GM12865 (cell line): ENCODE results near the gene HORMAD1.
"Not testable (repeated sequence)": the region's sequence is repeated elsewhere in the genome, so short reads cannot be mapped to it uniquely, and the experiment has no call there.

Experiments used
- DNase-seq: peaks from one replicate; pipeline ENCODE4 v3.0.0; 2010; ENCODE audit warnings: low read depth
- H3K4me3 ChIP-seq: 2 replicates; pipeline ENCODE4 v1.5.1; 2011; ENCODE audit warnings: mild to moderate bottlenecking, low read depth, low read length, control low read depth
- TF ChIP-seq, protein P1 (sequence below): IDR thresholded peaks from 2 replicates; pipeline ENCODE4 v1.5.1; 2011; ENCODE audit warnings: low read length, control low read depth, low read depth, inconsistent platforms; ENCODE audit not compliant: insufficient read depth; ENCODE audit errors: missing control alignments

HORMAD1 gene, protein sequence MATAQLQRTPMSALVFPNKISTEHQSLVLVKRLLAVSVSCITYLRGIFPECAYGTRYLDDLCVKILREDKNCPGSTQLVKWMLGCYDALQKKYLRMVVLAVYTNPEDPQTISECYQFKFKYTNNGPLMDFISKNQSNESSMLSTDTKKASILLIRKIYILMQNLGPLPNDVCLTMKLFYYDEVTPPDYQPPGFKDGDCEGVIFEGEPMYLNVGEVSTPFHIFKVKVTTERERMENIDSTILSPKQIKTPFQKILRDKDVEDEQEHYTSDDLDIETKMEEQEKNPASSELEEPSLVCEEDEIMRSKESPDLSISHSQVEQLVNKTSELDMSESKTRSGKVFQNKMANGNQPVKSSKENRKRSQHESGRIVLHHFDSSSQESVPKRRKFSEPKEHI

DNA sequence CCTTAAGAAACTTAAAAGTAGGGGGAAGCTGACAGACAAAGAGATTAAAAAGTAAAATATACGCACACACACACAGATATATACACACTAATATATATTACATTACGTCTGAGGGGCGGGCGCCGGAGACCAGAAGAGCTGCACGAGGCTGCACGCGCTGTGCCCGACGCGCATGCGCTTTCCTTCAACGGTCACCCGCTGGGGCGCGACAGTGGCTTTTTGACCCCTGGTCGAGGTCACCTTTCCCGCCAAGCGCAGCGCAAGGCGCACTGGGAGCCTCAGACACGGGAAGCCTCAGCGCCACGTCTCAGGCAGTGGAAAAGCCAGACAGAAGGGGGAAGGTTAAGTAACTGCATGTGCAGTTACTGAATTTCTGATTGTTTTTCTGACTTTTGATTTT is at the start of gene HORMAD1:
Gene HORMAD1, minus strand, starts transcription at position 193 of the 400 bp plus-strand sequence. CDS start 1,390 bp downstream, outside the sequence.
- no peak for DNase-seq
- TF ChIP-seq, protein P1, sequence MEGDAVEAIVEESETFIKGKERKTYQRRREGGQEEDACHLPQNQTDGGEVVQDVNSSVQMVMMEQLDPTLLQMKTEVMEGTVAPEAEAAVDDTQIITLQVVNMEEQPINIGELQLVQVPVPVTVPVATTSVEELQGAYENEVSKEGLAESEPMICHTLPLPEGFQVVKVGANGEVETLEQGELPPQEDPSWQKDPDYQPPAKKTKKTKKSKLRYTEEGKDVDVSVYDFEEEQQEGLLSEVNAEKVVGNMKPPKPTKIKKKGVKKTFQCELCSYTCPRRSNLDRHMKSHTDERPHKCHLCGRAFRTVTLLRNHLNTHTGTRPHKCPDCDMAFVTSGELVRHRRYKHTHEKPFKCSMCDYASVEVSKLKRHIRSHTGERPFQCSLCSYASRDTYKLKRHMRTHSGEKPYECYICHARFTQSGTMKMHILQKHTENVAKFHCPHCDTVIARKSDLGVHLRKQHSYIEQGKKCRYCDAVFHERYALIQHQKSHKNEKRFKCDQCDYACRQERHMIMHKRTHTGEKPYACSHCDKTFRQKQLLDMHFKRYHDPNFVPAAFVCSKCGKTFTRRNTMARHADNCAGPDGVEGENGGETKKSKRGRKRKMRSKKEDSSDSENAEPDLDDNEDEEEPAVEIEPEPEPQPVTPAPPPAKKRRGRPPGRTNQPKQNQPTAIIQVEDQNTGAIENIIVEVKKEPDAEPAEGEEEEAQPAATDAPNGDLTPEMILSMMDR = no peak
- no peak within 1 kb of the TSS for H3K4me3 ChIP-seq

DNA sequence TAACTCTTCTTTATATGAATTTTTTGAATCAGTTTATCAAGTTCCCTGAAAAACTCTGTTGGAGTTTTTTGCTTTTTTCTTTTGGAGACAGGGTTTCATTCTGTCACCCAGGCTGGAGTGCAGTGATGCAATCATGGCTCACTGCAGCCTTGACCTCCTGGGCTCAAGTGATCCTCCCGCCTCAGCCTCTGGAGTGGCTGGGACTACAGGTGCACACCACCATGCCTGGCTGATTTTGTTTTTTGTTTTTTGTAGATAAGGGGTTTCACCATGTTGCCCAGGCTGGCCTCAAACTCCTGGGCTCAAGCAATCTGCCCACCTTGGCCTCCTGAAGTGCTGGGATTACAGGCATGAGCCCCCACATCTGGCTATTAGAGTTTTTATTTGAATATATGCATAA is 47.0 kb upstream of the HORMAD1 start:
- DNase-seq, H3K4me3 ChIP-seq: not testable (repeated sequence)

DNA sequence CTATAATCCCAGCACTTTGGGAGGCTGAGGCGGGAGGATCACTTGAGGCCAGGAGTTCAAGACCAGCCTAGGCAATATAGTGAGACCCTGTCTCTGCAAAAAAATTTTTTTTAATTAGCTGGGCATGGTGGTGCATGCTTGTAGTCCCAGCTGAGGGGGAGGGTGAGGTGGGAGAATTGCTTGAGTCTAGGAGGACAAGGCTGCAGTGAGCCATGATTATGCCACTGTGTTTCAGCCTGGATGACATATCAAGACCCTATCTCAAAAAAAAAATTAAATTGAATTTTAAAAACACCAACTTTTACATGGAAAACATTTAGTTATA is 45.2 kb upstream of the HORMAD1 start:
- H3K4me3 ChIP-seq = peak overlapping the region; percentile 94
- not testable (repeated sequence) for DNase-seq

DNA sequence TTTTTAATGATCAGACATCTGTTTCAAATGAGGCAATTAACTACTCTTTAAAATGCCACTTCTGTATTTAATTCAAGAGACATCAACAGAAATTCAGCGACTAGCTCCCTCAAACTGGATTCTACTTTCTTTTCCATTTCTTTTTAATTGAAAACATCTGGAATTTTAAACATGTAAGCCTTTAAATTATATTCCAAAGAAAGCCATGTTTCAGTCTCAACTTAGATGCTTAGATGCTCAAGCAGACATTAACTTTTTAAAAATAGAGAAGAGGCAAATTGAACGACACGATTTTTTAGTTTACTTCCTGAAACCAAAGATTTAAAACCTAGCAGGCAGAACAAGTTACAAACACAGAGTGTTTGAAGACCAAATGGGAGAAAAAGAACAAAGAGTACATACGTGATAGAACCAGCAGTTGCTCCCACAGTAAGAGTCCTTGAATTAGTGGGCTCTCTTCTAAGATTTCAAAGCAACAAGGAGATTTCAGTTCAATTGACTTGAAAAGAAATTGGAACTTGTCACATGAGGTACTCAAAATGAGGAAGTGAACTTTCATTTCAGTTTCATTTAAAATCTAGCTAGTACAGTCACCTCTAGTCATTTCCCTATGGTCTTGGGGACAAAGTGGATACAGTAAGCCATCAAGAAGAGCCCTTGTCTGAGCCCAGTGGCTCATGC is 44.7 kb upstream of the HORMAD1 start, which contains the start of gene CTSS:
Gene CTSS, minus strand, starts transcription at position 483 of the 681 bp plus-strand sequence. CDS start 1,015 bp downstream, outside the sequence.
- H3K4me3 ChIP-seq = peak within 1 kb of the TSS; percentile 94
- peak; percentile 89 for DNase-seq
- TF ChIP-seq, protein P1 = no peak

DNA sequence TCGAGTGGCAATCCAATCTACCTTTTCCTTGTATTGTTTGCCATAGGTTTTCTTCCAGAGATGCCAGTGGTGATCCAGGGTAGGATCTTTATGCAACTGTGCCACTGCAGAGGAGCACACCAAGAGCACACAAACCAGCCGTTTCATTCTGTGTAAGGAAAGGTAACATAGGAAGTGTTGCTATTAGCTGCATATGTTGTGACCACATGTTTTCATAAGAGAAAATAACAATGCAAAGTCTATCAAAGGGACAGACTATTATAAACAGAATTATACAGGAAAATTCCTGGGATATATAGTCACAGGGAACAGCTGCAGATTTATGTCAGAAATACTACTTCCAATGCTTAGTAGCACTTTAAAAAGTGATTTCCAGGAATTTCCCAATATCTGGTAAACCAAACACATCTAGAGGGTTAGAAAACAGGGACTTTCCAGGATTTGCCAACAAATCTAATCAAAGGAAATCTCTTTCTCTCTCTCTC is 44.0 kb upstream of the HORMAD1 start:
- H3K4me3 ChIP-seq = peak overlapping the region; percentile 94
- TF ChIP-seq, protein P1 = no peak
- peak; percentile 65 for DNase-seq

DNA sequence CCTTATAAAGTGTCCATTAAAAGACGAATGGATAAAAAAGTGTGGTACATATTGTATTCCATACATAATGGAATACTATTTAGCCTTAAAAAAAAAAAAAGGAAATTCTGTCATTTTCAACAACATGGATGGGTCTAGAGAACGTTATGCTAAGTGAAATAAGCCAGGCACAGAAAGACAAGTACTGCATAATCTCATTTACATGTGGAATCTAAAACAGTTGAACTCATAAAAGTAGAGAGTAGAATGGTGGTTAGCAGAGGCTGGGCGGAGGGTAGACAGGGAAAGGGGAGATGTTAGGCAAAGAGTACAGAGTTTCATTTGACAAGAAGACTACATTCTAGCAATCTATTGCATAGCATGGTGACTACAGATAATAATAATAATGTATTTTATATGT is 42.3 kb upstream of the HORMAD1 start:
- TF ChIP-seq, protein P1 = no peak
- no peak for DNase-seq
- H3K4me3 ChIP-seq = peak overlapping the region; percentile 94

DNA sequence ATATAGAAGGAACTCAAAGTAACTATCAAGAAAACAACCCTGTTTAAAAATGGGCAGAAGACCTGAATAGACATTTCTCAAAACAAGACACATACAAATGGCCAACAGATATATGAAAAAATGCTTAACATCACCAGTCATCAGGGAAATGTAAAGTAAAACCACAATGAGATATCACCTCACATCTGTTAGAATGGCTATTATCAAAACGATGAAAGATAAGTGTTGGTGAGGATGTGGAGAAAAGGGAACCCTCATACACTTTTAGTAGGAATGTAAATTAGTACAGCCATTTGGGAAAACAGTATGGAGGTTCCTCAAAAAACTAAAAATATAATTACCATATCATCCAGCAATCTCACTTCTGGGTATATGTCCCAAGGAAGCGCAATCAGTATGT is 41.9 kb upstream of the HORMAD1 start:
- TF ChIP-seq, protein P1 = no peak
- DNase-seq = no peak
- H3K4me3 ChIP-seq = no peak overlapping the region

DNA sequence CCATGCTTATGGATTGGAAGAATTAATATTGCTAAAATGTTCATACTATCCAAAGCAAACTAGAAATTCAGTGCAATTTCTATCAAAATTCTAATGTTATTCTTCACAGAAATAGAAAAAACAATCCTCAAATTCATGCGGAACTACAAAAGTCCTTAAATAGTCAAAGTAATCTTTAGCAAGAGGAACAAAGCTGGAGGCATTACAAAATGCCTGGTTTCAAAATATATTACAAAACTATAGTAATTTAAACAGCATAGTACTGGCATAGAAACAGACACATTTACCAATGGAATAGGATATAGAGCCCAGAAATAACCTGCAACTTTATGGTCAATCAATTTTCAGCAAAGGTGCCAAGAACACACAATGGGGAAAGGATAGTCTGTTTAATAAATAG is 41.1 kb upstream of the HORMAD1 start:
- TF ChIP-seq, protein P1 = no peak
- DNase-seq = no peak

More for the DNA sequence above, 41.1 kb upstream of the HORMAD1 start:
- H3K4me3 ChIP-seq = no peak overlapping the region
